Skin epidermis (tissue), 12 donors: ENCODE measurements around the gene LEFTY1.
"Not testable (repeated sequence)": the region's sequence is repeated elsewhere in the genome, so short reads cannot be mapped to it uniquely, and the experiment has no call there.

Experiments used
- H3K27ac ChIP-seq, 21 experiments: fragments of 200-600 bp; sonication (generic) in 11 of 21; one replicate each; pipeline ENCODE4 v1.5.0; 2020; ENCODE audit warnings: mild to moderate bottlenecking in 3 of 21, inconsistent platforms in 2 of 21, moderate library complexity in 2 of 21
- H3K4me3 ChIP-seq, 7 experiments: fragments of 200-600 bp; sonication (generic) in 2 of 7; one replicate each; pipeline ENCODE4 v1.5.0; 2020; ENCODE audit warnings: inconsistent platforms in 2 of 7, mild to moderate bottlenecking in 2 of 7, moderate library complexity in 1 of 7

LEFTY1 gene

DNA sequence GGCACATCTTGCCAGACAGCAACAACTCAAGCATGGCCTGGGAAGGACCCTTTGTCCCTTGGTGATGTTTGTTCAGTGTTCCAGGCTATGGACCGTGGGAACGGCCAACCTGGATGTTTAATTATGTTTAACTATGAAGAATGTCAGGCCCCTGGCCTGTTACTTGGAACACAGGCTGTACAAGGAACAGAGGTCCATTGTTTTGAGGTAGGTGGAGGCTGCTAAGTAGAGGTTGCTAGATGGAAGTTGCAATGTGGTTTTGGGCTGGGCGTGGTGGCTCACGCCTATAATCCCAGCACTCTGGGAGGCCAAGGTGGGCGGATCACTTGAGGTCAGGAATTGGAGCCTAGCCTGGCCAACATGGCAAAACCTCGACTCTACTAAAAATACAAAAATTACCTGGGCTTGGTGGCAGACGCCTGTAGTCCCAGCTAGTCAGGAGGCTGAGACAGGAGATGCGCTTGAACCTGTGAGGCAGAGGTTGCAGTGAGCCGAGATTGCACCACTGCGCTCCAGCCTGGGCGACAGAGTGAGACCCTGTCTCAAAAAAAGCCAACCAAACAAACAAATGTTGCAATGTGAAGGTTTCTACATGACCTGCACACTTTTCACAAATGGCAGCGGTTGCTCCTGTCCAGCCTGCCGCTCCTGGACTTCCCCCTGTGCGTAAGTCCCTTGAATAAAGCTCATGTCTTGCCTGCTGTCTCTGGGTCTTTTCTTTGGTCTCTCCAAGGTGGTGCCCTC is 2.5 kb upstream of the LEFTY1 start:
- Histone ChIP-seq H3K4me3 (no peak overlapping the region), H3K27ac (no peak overlapping the region)

DNA sequence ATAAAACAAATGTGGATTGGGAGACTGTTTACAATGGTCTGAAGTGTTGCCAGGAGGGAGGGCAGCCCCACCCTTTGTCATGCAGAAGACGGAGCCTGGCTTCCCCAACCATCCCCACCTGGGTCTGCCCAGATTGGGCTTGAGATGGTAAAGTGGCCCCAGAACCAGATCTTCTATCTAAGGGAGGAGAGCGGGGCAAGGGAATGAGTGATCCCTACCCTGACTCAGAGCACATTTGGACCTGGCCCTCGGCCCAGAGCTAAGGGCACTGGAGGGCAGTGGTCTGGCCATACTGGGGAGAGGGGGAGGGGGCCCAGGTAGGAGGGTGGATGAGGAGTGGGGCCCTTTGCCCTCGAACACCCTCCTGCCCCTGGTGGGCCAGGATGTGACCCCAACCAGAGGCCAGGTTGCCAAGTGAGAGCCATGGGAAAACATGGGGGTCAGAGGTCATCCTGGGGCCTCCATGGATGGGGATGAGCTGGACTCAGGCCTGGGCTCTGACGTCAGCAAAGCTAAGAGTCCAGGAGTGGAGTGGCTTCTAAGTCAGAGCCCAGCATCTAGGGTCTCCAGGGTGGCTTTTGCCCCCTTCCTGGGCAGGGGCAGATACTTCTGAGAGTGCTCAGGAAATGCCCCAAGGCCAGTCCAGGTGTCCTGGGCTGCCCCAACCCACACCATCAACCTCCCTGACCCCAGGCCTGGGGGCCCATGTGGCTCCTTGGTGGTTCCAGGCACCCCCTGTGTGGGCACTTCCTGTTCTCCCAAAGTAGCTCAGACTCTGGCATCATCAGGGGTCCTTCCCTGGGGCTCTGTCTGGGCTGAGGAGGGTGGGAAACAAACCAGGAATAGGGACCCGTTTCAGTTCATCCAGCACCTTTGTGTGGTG is 1.6 kb upstream of the LEFTY1 start:
- H3K27ac ChIP-seq, result no peak overlapping the region
- no peak overlapping the region for H3K4me3 ChIP-seq

DNA sequence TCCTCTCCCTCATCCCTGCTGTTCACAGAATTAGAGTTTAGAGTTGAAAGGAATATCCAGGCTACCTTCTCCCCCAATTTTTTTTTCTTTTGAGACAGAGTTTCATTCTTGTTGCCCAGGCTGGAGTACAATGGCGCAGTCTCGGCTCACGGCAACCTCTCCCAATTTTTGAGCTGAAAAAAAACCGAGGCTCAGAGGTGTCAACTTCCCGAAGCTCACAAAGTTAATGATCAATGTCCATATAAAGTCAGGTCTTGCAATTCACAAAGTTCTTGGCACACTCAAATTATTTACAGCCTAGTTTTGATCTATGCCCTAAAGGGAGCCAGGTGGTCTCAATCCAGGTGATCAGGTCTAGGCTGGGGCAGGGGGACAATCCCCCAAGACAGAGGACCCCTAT is 797 bp upstream of the LEFTY1 start:
- Histone ChIP-seq H3K4me3 (no peak overlapping the region), H3K27ac (no peak overlapping the region)

DNA sequence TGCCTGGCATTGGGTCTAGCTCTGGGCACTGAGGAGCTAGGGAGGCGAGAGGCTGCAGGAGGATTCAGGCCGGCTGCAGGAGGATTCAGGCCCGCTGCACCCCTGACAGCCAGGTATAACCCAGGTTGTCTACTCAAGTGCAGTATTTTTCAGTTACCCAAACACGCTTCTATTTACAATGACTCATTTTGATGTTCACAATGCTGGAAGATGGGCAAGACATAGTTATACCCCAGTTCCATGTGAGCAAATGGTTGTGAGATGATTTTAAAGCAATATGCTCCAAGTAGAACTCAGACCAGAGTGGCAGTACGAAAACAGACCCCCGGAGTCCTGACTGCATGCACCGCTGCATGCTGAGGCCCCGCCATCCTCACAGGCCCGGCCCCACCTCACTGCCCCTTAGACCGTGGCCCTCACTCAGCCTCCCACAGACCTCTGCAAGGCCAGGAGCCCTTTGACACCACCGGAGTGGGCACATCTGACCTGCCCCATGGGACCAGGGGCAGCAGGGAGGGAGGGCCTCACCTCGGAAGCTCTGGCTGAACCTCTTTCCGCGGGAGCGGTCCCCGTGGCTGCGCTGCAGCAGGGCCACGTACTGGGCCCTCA is 553 bp downstream of the LEFTY1 start:
- Histone ChIP-seq H3K27ac (no peak overlapping the region), H3K4me3 (no peak overlapping the region)

DNA sequence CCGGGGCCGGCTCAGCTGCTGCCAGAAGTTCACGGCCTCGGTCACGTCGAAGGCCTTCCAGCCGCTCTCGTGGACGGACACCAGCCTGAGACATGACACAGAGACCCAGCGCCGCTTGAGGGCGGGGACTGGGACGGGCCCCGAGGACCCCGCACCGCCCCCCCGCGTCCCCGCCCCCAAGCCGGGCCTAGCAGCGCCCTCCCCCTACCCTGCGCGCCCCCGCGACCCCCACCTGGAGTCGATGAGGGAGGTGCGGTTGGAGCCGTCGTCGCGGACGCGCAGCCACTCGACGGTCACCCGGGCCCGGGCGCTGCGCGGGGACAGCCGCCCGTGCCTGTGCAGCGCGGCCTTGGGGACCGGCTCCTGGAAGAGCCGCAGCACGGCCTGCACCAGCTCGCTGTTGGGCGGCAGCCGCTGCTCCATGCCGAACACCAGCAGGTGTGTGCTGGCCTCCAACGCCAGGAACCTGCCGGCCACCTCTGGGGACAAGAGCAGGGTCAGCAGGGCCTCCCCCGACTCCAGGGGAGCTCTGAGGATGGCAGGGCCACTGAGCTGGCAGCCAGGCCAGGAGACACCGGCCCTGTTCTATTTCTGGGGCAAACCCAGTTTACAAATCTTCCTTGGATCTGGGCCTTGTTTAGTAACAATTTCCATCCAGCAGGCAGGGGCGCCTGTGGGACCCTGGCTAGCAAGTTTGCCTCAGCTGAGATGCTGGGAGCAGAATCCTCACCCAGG is 1.2 kb downstream of the LEFTY1 start:
- not testable (repeated sequence) for H3K27ac ChIP-seq, H3K4me3 ChIP-seq

DNA sequence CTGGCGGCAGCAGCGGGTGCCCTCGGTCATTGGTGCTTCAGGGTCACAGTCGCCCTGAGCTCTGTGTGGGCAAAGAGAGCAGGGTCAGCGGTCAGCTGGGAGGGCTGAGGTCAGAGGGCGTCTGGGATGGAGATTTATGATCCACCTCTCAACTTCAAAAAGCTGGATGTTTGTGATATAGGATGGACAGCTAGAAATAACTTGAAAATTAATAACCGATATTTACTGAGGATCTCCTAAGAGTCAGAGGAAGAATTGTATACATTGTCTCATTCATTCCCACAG is 2.0 kb downstream of the LEFTY1 start:
- no peak overlapping the region for H3K27ac ChIP-seq
- H3K4me3 ChIP-seq, result no peak overlapping the region

DNA sequence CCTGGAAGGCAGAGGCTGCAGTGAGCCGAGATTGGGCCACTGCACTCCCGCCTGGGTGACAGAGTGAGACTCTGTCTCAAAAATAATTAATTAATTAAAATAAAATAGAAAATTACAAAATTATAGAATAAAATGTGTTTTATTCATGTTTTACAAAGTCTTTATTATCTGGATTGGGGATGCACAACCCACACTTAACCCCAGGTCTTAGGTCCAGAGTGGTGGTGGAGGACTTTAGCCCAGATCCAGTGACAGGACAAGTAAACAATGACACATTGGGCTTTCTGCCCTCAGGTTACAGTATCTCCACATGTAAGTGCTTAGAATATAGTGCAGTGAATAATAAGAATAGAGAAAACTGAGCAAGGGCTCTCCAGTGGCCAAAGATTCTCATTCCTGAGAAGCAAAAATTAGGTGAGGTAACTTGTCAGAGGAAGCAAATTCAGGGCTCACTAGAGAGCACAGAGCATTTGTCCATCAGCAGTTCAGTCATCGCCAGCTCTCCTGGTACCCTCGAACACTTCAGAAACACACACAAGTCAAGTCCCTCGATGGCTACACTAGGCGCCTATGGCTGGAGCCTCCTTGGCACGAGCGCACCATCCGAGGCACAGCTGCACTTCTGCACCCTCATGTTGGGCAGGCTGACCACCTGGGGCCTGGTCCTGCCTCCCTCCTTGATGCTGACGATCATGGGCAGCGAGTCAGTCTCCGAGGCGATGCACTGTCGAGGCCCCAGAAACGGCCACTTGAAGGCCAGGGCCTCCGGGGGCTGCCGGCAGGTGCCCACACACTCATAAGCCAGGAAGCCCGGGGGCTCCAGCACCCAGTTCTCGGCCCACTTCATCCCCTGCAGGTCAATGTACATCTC is 2.6 kb downstream of the LEFTY1 start:
- Histone ChIP-seq H3K4me3 (no peak overlapping the region), H3K27ac (no peak overlapping the region)

DNA sequence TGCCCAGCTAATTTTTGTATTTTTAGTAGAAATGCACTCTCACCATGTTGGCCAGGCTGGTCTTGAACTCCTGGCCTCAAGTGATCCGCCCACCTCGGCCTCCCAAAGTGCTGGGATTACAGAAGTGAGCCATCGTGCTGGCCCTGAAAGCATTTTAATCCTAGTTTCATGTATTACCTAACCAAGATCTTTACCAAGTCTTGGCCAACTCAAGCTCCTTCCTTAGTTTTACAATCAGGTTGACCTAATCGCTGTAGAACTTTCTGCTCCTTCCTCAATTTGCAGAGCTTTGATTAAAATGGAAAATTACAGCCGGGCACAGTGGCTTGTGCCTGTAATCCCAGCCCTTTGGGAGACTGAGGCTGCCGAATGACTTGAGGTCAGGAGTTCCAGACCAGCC is 3.6 kb downstream of the LEFTY1 start:
- H3K4me3 ChIP-seq, result no peak overlapping the region
- H3K27ac ChIP-seq, result no peak overlapping the region

DNA sequence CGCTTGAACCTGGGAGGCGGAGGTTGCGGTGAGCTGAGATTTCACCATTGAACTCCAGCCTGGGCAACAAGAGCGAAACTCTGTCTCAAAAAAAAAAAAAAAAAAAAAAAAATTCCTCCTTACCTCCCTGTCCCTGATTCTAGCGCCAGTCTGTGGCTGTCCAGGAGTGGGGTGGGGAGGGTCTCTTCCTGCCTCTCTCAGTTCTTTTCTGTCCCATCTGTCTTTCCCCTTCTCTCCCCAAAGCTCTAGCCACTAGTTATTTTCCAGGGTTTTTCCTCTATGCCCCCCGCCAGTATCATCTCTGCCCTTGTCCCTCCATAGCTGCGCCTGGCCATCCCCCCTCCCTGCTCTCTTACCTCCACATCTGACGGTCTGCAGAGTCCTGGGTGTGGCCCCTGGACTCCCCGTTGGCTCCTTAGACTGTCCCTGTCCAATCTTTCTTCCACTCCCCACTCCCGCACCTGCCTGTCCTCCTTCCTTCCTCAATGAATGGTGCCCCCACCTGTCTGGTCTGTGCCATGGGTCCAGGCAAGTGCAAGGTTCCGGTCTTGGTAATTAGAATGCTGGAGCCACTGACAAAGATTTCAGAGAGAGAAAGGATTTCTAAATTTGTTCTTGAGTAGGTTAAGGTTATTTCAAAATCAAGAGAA is 5.2 kb downstream of the LEFTY1 start:
- H3K4me3 ChIP-seq, result peak overlapping the region in 1 of 7 experiments; percentile 98
- H3K27ac ChIP-seq, result peak overlapping the region in 3 of 21 experiments; percentile 90 to 99 (median 91)

DNA sequence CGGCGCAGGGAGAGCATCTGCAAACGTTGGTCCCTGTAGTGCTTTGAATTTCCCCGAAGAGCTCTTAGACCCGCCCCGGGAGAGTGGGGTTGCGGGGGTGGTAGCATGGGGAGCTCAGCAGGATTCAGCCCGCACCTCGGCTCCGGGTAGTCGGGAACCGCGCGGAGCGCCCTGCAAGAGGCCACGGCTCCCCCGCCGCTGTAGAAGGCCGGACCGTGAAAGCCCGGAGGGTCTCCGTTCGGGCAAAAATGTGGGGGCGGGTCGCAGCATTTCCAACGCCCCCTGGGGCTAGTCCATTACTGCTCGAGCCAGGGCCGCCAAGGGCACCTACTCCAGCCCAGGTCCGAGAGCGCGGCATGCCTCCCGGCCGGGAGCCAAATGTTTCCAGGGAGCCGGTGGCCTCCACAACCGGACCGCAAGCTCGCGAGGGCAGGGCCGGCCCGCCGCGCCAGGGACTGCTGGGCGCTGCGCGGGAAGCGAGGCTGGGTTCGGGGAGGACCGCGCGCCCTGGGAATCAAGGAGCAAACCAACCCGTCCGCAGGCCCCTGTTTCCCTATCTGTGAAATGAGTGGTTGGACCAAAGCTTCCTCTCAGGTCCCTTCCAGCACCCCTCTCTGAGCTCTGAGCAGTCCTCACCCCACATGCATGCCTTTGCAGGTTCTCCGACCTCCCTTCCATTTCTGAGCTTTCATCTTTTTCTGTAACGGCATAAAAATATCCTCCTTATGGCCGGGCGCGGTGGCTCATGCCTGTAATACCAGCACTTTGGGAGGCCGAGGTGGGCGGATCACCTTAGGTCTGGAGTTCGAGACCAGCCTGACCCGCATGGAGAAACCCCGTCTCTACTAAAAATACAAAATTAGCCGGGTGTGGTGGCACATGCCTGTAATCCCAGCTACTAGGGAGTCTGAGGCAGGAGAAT is 6.0 kb downstream of the LEFTY1 start:
- peak overlapping the region; percentile 63 to 98 (median 91) for H3K4me3 ChIP-seq
- H3K27ac ChIP-seq, result peak overlapping the region; percentile 39 to 99 (median 88)

DNA sequence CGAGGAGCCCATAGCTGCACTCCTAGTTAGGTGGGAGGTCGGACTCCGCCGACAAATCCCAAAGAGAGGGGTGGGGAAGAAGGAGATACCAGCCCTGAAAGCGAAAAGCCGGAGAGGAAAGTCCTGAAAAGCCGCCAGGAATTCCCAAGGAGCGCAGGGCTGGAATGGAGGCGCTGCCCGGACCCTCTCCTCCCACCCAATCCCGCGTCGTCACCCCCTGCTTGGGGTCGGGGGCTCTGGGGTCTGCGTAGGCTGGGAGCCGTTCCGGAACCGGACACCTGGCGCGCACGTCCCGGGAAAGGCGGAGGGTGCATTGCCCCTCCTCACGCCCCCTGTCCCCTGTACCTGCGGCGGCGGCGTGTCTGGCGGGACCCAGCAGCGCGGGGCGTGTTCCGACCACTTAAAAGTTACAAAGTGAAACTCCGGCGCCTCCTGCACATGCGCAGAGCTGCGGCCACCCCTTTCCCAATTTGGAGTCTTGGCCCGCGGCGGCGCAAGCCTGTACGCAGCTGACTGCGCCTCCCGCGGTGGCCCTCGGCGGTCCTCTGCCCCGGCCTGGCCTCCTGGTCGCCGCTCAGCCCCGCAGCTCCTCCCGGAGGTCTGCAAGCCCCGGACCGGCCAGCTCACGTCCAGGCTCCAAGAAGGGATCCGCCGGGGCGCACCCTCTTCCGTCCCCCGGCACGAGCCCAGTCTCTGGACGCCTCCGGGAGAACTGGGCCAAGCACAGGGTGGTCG is 6.8 kb downstream of the LEFTY1 start, which contains the start of gene TMEM63A:
Gene TMEM63A, minus strand, starts transcription at position 422 of the 735 bp plus-strand sequence. CDS start 4,800 bp downstream, outside the sequence.
- Histone ChIP-seq H3K27ac (peak within 1 kb of the TSS; percentile 39 to 99 (median 88)), H3K4me3 (peak within 1 kb of the TSS; percentile 63 to 98 (median 91))

DNA sequence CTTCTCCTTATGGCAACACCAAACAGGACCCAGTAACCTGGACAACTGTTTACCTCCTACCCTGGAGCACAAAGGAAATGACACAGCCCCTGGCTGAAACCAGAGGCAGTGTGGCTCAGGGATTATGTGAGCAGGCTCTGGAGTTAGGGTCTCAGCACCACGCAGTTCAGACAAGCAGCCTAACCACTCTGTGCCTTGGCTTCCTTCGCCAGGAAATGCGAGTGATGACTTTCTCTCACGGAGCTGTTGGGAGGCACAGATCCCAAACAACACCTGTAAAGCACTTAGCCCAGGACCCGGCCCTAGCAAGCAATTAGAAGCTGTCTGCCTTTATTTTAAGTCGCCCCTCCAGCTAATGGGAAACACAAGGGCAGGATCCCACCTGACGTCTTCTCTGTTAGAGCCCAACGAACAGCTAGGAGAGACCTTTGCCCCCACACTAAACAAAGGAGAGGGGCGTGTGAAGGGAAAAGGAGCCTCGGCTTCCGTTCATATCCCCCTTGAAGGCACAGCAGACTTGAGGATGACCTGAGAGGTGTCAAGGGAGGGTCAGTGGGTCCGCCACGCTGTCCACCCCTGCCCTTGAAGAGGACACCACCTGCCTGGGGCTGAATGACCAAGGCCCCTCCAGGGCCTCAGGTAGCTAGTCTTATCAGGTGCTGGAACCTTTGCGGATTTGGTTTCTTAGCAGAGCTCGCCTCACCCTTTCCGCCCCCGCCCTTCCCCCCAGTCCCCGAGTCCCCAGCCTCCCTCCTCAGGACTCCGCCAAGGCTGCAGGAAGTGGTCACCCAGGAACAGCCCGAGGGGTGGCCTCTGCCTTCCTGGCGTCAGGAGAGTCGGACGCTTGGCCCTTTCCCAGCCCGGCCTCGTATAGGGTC is 7.6 kb downstream of the LEFTY1 start:
- Histone ChIP-seq H3K4me3 (peak overlapping the region; percentile 63 to 98 (median 91)), H3K27ac (peak overlapping the region; percentile 39 to 99 (median 88))

DNA sequence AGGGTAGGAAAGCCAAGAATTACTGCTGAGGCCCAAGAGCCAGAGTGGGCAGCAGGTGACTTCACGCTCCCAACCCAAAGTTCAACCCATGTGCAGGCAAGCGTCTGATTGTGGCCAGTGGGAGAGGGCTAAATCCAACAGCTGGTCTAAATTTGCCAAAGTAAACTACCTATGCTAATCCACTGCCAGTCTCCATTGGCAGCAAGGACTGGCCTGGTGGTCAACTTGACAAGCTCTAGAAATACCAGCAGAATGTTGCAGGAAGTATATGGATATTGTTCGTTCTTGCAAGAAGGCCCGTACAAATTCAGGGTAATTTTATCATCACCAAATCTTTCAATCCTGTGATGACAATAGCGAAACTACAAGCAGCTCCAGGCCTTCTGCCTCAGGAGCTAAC is 8.3 kb downstream of the LEFTY1 start:
- Histone ChIP-seq H3K27ac (peak overlapping the region in 17 of 21 experiments; percentile 38 to 99 (median 90)), H3K4me3 (peak overlapping the region in 6 of 7 experiments; percentile 63 to 98 (median 88))

DNA sequence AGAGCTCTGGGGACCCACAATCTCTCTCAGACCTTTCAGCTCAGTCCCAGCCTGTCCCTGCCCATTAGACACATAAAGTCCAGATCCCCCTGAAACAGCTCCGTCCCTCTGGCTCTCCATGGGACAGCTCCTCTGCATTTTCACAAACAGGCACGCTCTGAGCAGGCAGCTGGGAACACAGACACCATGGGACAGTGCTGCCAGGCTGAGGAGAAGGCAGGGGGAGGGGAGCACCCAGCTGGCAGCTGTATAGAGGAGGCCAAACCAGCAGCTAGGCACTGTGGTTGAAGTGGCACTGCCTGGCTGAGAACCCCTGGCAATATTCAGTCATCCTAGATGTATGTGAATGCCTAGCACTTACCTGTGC is 8.7 kb downstream of the LEFTY1 start:
- peak overlapping the region in 2 of 7 experiments; percentile 92 to 98 for H3K4me3 ChIP-seq

DNA sequence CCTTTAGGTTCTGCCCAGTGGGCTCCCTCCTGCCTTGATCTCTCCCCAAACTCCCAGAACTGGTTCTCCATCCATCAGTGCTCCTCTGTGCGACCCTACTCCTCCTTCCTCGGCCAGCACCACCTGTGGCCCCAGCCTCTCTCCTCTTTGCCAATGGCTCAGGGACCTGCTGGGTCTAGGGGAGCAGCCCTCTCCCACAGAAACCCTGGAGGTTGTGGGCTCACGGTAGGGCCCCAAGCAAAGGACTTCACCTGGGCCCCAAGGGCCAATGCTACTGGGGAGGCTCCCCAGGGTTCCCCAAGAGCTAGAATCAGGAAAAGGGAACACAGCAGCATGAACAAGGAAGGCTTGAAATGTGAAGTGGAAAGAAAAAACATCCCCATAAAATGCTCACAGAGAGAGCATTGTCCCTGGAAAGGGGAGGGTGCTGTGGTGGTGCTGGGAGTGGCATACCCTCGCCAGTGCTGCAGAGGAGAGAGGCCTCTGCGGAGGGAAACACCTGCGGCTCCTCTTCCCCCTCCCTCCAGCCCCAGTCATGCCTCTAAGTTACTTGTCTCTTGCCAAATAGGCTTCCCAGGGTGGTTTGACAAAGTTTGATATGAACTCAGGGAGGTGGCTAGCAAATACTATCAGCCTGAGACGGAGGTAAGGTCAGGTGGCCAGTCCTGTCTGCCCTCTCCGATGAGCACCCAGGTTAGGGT is 9.3 kb downstream of the LEFTY1 start:
- peak overlapping the region in 1 of 7 experiments; percentile 98 for H3K4me3 ChIP-seq
- peak overlapping the region in 17 of 21 experiments; percentile 11 to 99 (median 87) for H3K27ac ChIP-seq

More for the DNA sequence above, 8.7 kb downstream of the LEFTY1 start:
- peak overlapping the region in 13 of 21 experiments; percentile 38 to 99 (median 90) for H3K27ac ChIP-seq
